Chondrocyte (in vitro differentiated cells): ENCODE results near the gene ICA1. TPM values are rescaled to one million over a fixed set of nuclear protein-coding genes. Genes with fewer than 3 reads are reported as not detected.

Source experiments
- DNase-seq: peaks from one replicate; pipeline ENCODE4 v3.0.0; 2021; ENCODE audit warnings: mixed read lengths, low spot score
- H3K27ac Mint-ChIP-seq: one replicate; pipeline ENCODE4 v1.8.0; 2021; ENCODE audit warnings: mild to moderate bottlenecking, moderate library complexity, mixed read lengths; ENCODE audit not compliant: unreplicated experiment
- H3K27me3 Mint-ChIP-seq: 2 replicates; pipeline ENCODE4 v1.8.0; 2021; ENCODE audit warnings: low read depth, mixed read lengths
- H3K36me3 Mint-ChIP-seq: 2 replicates; pipeline ENCODE4 v1.8.0; 2021; ENCODE audit warnings: low read depth, mixed read lengths
- H3K4me1 Mint-ChIP-seq: 2 replicates; pipeline ENCODE4 v1.8.0; 2021; ENCODE audit warnings: low read depth, mild to moderate bottlenecking, mixed read lengths
- H3K4me3 Mint-ChIP-seq: one replicate; pipeline ENCODE4 v1.8.0; 2021; ENCODE audit warnings: mild to moderate bottlenecking, moderate library complexity, mixed read lengths; ENCODE audit not compliant: unreplicated experiment
- H3K9me3 Mint-ChIP-seq: 2 replicates; pipeline ENCODE4 v1.8.0; 2021; ENCODE audit warnings: low read depth, mixed read lengths
- CTCF ChIP-seq: fragments of 200-600 bp; sonication (generic); IDR thresholded peaks from 2 replicates; pipeline ENCODE4 v1.5.0; 2021; ENCODE audit warnings: antibody characterized with exemption, mild to moderate bottlenecking, moderate library complexity
- total RNA-seq: library from RNA; stranded (reverse); gene quantifications from 3 replicates; pipeline ENCODE4 v1.2.1, GENCODE V29; 2021

Gene ICA1
- total RNA-seq, 1 donor from 2014 or later = 5.0 TPM

- H3K36me3 Mint-ChIP-seq = no peaks in the 10 kb centered on the region
- H3K27ac Mint-ChIP-seq = no peak overlapping the region
- no peak overlapping the region for H3K4me3 Mint-ChIP-seq
- H3K27me3 Mint-ChIP-seq = peaks cover 2% of the 10 kb centered on the region
- peaks cover 2% of the 10 kb centered on the region for H3K4me1 Mint-ChIP-seq
- H3K9me3 Mint-ChIP-seq = no peaks in the 10 kb centered on the region
- DNase-seq = no peak
- no peak for TF ChIP-seq CTCF
Measured at GRCh38 chr7:8221567-8221966, 40.4 kb downstream of the ICA1 start.

- H3K27ac Mint-ChIP-seq = no peak overlapping the region
- no peak for DNase-seq
- TF ChIP-seq CTCF = no peak
- no peaks in the 10 kb centered on the region for H3K36me3 Mint-ChIP-seq
- no peak overlapping the region for H3K4me3 Mint-ChIP-seq
- H3K4me1 Mint-ChIP-seq = peaks cover 2% of the 10 kb centered on the region
- no peaks in the 10 kb centered on the region for H3K9me3 Mint-ChIP-seq
- peaks cover 2% of the 10 kb centered on the region for H3K27me3 Mint-ChIP-seq
Measured at GRCh38 chr7:8221101-8221495, 40.9 kb downstream of the ICA1 start.

- peaks cover 2% of the 10 kb centered on the region for H3K4me1 Mint-ChIP-seq
- H3K36me3 Mint-ChIP-seq = no peaks in the 10 kb centered on the region
- no peak for TF ChIP-seq CTCF
- no peaks in the 10 kb centered on the region for H3K9me3 Mint-ChIP-seq
- no peaks in the 10 kb centered on the region for H3K27me3 Mint-ChIP-seq
- no peak overlapping the region for H3K4me3 Mint-ChIP-seq
- no peak overlapping the region for H3K27ac Mint-ChIP-seq
- DNase-seq = no peak
Measured at GRCh38 chr7:8220376-8221100, 41.4 kb downstream of the ICA1 start.

GRCh38 chr7:8217200-8218068 is 44.5 kb downstream of the ICA1 start:
- H3K4me1 Mint-ChIP-seq = peaks cover 2% of the 10 kb centered on the region
- TF ChIP-seq CTCF = peak; percentile 90
- H3K4me3 Mint-ChIP-seq = no peak overlapping the region
- H3K9me3 Mint-ChIP-seq = no peaks in the 10 kb centered on the region
- no peak overlapping the region for H3K27ac Mint-ChIP-seq
- no peaks in the 10 kb centered on the region for H3K36me3 Mint-ChIP-seq
- no peaks in the 10 kb centered on the region for H3K27me3 Mint-ChIP-seq
- no peak for DNase-seq

- TF ChIP-seq CTCF = no peak
- Mint-ChIP-seq H3K27ac (no peak overlapping the region), H3K4me3 (no peak overlapping the region), H3K4me1 (peaks cover 2% of the 10 kb centered on the region), H3K36me3 (no peaks in the 10 kb centered on the region), H3K27me3 (no peaks in the 10 kb centered on the region), H3K9me3 (no peaks in the 10 kb centered on the region)
- DNase-seq = no peak
Measured at GRCh38 chr7:8216334-8216690, 45.7 kb downstream of the ICA1 start.
